Measurements from ENCODE around the gene TAS2R13.

Gene TAS2R13, protein sequence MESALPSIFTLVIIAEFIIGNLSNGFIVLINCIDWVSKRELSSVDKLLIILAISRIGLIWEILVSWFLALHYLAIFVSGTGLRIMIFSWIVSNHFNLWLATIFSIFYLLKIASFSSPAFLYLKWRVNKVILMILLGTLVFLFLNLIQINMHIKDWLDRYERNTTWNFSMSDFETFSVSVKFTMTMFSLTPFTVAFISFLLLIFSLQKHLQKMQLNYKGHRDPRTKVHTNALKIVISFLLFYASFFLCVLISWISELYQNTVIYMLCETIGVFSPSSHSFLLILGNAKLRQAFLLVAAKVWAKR

DNA sequence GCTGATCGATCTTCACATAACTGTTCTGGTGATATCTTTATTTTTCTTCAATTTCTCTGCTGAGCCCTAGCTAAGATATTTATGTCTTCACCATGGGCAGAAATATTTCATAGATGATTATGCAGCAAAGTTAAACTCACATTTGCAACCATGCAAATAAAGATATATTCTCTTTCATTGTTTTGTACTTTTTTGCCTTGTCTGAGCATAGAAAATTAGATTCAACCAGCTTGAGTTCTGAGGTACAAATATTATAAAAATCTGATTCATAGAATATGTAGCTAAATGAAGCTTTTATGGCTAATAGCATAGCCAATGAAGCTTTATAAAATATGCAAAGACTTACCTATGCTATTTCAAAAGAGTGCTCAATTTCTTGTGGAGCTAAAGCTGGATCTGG is at the start of gene TAS2R13:
TAS2R13 (minus strand) TSS at position 101 of the 400 bp plus-strand sequence. CDS start 264 bp downstream, outside the sequence.
- no peak for DNase-seq (ENCODE audit: low read depth in 1 of 2, low spot score in 1 of 2)

DNA sequence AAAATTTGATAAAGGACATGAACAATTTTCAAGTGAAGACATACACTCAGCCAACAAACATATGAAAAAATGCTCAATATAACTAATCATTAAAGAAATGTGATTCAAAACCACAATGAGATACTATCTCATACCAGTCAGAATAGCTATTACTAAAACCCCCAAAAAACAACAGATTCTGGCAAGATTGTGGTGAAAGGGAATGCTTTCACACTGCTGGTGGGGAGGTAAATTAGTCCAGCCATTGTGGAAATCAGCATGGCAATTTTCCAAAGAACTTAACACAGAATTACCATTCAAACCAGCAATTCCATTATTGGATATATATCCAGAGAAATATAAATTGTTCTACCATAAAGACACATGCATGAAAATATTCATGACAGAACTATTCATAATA is 48.4 kb upstream of the TAS2R13 start:
- no peak for DNase-seq (ENCODE audit: low read depth in 1 of 2, low spot score in 1 of 2)

DNA sequence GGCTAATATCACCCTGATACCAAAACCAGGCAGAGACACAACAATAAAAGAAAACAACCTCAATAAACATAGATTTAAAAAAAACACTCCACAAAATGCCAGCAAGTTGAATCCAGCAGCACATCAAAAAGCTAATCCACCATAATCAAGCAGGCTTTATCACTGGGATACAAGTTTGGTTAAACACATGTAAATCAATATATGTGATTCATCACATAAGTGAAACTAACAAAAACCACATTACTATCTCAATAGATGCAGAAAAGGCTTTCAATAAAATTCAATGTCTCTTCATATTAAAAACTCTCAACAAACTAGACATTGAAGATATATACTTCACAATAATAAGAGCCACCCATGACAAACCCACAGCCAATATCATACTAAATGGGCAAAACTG is 46.7 kb upstream of the TAS2R13 start:
- no peak for DNase-seq (ENCODE audit: low read depth in 1 of 2, low spot score in 1 of 2)

DNA sequence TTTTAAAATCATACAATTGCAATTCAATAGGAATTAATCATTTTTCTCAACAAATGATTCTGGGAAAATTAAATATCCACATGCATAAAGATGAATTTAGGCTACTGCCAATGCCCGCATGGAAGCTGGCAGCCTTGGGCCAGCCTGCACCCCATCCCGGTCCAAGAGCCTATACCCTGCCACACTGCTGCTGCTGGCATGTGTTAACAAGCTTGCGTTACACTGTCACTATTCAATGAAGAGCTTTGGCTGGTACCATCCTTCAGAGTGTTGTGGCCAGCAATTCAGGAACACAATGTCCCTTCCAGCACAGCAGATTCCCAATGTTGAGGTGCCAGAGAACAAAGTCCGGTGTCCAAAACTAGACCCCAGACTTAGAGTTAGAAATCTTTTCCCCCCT is 43.3 kb upstream of the TAS2R13 start:
- DNase-seq (ENCODE audit: low read depth in 1 of 2, low spot score in 1 of 2), result no peak

DNA sequence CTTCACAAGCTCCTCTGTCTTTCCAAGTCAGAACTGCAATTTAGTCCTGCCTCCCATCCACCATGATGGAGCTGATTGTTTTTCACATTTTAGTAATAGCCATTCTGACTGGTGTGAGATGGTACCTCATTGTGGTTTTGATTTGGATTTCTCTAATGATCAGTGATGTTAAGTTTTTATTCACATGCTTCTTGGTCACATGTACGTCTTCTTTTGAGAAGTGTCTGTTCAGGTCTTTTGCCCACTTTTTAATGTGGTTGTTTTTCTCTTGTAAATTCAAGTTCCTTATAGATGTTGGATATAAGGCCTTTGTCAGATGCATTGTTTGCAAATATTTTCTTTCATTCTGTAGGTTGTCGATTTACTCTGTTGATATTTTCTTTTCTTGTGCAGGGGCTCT is 33.8 kb upstream of the TAS2R13 start:
- no peak for DNase-seq (ENCODE audit: low read depth in 1 of 2, low spot score in 1 of 2)

DNA sequence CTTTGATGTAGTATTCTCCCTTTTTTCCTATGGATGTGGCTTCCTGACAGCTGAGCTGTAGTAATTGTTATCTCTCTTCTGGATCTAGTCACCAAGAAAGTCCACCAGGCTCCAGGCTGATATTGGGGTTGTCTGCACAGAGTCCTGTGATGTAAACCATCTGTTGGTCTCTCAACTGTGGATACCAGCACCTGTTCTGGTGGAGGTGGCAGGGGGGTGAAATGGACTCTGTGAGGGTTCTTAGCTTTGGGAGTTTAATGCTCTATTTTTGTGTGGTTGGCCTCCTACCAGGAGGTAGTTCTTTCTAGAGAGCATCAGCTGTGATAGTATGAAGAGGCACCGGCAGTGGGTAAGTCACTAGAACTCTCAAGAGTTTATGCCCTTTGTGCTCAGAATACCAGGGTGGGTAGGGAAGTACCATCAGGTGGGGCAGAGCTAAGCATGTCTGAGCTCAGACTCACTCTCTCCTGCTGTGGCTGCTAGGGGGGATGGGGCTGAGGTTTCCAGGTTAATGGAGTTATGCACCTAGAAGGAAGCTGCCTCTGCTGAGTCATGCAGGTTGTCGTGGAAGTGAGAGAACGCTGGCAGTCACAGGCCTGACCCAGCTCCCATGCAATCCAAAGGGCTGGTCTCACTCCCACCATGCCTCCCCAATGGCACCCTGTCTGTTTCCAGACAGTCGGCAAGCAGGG is 32.7 kb upstream of the TAS2R13 start:
- DNase-seq (ENCODE audit: low read depth in 1 of 2, low spot score in 1 of 2), result no peak

DNA sequence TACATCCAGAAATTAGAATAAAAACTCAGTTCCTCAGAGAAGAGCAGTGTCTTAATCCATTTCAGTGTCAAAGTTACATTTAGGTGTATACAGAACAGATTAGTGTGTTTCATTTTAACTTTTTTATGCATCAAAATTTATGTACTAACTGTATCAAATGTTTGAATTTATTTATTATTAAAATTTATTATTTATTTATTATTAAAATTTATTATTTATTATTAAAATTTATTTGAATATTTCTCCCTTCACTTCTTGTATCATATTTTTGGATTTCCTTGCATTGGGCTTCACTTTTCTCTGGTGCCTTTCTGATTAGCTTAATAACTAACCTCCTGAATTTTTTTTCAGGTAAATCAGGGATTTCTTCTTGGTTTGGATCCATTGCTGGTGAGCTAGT is 32.0 kb upstream of the TAS2R13 start:
- DNase-seq (ENCODE audit: low read depth in 1 of 2, low spot score in 1 of 2), result no peak

DNA sequence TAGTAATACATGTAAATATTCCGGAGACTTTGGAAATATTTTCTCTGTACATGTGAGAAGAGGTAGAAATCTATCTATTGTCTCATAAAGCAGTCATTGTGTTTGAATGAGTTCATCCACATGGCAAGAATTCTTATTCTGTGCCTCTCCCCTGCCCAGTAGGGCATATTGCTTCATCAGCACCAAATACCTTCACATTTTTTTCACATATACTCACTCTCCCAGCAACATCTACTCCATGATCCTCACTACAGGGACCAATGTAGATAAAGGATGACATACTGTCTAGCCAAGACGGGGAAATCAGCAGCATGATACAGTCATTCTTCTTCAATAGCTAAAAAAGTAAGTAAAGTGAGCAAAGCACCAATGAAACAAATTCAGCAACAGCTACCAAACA is 31.0 kb upstream of the TAS2R13 start:
- no peak for DNase-seq (ENCODE audit: low read depth in 1 of 2, low spot score in 1 of 2)

DNA sequence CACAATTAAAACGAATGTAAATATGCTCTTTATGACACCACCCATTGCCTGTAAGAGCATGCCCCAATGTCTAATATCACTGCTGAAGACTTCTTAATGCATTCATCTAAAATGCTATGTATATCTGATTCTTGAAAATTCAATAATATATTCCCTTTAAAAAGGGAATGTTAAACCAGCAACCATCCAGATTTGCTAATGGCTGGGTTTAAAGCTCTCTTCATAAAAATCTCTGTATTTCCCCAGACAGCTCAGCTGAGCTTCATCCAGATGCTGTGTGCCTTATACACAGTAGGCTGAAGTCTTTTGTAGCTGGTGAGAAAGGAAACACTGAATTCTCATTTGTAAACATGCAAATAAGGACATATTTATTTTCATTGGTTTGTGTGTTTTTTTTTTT is 29.8 kb upstream of the TAS2R13 start, which contains the start of gene TAS2R14:
TAS2R14 (minus strand) TSS at position 101 of the 400 bp plus-strand sequence; CDS start at position 45, 56 bp downstream.
- DNase-seq (ENCODE audit: low read depth in 1 of 2, low spot score in 1 of 2), result no peak

DNA sequence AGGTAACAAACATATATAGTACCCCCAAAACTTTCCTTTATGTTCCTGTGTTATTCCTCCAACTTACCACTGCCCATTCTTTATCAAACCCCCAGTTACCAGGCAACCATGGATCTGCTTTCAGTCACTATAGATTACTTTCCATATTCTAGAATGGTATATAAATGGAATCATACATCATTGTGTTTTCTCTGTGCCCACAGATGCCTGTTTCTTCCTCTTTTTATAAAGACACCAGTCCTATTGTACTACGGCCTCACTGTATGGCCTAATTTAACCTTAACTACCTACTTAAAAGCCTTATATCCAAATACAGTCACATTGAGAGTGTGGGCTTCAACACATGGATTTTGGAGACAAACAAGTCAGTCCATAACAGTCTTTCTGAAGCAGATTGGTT is 27.1 kb upstream of the TAS2R13 start:
- no peak for DNase-seq (ENCODE audit: low read depth in 1 of 2, low spot score in 1 of 2)

DNA sequence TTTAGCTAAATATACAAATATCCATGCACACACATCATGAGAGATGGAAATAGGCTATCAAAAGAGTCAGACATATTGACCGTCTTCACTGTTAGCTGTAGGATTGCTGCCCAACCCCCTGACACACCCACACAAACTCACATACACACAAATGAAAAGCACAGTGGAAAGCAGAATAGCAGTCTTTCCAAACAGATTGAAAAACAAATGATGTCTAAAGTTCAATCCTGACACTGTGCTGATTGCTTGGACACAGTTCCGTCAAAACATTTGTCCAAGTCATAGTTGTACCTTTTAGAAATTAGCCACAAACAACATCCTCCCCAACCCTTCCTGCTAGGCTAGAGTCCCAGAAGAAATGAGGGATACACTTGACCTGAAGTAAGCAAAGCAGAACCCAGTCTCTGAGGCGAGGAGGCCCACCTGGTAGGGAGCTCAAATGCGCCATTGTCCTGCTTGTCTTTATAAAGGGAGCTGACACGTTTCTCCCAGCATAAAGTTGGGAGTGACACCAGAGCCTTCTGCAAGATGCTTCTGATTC is 19.5 kb upstream of the TAS2R13 start, which contains the start of gene PRH2:
PRH2 (plus strand) TSS at position 491 of the 541 bp plus-strand sequence; CDS start at position 529, 38 bp downstream.
- DNase-seq (ENCODE audit: low read depth in 1 of 2, low spot score in 1 of 2), result no peak

DNA sequence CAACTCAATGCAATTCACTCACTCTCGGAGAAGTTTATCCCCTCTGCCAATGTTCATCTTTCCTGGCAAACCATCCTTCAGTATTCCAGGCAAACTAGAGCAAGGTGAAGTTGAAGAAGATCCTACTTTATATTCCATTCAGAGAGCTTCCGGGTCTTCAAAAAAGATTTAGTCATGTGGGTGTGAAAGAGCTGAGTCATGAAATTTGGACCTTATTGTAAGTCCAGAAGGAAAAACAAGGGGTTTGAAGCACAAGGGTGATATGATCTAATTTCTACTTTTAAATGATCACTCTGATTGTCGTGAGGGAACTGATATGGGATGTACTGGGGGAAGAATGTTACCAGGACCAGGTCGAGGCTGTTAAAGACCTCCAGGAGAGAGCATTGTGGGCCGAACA is 16.9 kb upstream of the TAS2R13 start:
- DNase-seq (ENCODE audit: low read depth in 1 of 2, low spot score in 1 of 2), result no peak

DNA sequence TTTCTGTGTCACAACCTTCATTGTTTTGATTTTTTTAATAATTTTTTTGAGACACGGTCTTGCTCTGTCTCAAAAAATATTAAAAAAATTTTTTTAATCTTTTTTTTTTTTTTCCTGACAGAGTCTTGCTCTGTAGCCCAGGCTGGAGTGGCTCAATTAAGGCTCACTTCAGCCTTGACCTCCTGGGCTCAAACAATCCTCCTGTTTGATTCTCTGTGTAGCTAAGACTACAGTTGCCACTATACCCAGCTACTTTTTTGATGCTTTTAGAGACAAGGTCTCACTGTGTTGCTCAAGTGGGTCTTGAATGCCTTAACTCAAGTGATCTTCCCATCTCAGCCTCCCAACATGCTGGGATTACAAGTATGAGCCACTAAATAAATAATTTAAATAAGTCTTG is 10.4 kb upstream of the TAS2R13 start:
- DNase-seq (ENCODE audit: low read depth in 1 of 2, low spot score in 1 of 2), result no peak

DNA sequence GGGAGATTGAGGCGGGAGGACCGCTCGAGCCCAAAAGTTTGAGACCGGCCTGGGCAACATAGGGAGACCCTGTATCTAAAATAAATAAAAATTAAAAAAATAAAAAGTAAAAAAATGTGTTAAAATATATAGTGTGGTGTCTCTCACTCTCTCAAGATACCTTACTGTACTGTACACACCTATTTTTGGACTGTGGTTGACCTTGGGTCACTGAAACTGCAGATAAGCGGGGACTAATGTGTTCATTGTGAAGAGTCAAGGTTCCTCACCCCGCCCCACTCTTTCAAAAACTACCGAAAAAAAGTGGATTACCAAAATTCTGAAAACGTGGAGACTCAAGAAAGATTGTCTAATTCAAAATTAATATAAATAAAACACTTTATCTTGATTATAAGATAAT is 1.0 kb upstream of the TAS2R13 start:
- no peak for DNase-seq (ENCODE audit: low read depth in 1 of 2, low spot score in 1 of 2)

DNA sequence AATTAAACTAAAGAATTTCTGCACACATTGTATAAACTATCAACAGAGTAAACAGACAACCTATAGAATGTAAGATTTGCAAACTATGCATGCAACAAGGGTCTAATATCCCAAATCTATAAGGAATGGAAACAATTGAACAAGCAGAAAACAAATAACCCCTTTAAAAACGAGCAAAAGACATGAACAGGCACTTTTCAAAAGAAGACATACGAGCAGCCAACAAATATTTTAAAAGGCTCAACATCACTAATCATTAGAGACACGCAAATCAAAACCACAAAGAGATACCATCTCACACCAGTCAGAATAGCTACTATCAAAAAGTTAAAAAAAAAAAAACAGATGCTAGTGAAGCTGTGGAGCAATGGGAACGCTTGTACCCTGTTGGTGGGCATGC is 4.7 kb downstream of the TAS2R13 start:
- no peak for DNase-seq (ENCODE audit: low read depth in 1 of 2, low spot score in 1 of 2)

DNA sequence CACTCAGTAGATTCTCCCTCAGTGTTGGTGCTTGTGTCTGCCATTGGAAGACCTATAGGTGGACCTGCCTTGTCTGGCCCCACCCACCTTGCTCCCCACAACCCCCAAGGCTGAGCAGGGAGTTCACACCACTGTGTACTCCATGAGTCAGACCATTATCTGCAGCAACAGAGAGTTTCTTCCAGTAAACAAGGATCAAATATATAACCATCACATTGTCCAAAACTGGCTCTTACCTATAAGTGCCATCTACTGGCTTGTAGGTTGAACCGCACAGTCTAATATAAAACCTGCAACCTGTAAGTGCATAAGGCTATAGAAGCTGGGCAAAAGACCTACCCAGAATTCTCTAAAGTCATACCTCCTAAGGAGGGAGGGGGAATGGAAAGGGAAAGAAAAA is 7.9 kb downstream of the TAS2R13 start:
- no peak for DNase-seq (ENCODE audit: low read depth in 1 of 2, low spot score in 1 of 2)

DNA sequence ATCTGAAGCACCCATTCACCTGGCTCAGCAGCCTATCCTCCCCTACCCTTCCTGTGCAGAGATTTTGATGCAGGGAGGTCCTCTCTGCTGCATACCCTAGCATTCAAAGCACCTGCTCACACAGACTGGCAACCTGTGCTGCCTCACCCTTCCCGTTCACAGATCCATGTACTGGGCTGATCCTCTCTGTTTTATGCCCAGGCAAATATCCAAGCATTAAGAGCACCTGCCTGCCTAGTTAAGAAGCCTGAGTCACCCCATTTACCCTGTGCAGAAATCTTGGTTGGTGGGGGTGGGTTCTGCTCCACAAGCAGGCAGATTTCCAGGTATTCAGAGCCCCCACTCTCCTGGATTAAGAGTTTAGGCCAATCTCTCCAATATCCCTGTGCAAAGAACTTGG is 8.4 kb downstream of the TAS2R13 start:
- no peak for DNase-seq (ENCODE audit: low read depth in 1 of 2, low spot score in 1 of 2)

DNA sequence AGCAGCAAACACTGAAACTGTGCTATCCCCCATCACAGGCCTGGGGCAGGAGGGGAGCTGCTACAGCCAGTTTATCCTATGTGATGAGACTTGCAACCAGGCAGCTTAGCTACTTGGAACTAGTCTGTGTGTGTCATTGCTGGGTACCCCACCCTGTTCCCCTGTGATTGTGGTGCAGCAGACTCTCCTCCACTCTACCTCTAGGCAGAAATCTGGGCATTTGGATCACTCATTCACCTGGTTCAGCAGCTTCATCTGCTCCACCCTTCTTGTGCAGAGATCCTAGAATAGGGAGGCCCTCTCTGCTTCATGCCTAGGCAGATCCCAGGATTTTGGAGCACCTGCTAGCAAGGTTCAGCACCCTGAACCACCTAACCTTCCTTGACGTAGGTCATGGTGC is 8.8 kb downstream of the TAS2R13 start:
- no peak for DNase-seq (ENCODE audit: low read depth in 1 of 2, low spot score in 1 of 2)

DNA sequence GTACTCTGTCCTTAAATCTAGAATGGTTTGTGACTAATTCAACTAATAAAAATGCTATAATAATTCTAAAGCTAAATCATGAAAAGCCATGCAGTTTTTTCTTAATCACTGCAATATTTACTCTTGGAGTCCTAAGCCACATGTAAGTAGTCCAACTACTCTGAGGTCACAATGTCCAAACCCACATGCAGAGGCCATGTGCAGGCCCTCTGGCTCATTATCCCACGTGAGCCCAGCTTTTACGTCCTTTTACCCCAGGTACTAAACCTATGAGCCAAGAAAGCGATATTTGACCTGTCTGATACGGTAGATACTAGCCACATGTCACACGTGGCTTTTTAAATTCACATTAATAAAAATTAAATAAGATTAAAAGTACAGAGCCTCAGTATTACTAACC is 12.5 kb downstream of the TAS2R13 start:
- DNase-seq (ENCODE audit: low read depth in 1 of 2, low spot score in 1 of 2), result no peak

DNA sequence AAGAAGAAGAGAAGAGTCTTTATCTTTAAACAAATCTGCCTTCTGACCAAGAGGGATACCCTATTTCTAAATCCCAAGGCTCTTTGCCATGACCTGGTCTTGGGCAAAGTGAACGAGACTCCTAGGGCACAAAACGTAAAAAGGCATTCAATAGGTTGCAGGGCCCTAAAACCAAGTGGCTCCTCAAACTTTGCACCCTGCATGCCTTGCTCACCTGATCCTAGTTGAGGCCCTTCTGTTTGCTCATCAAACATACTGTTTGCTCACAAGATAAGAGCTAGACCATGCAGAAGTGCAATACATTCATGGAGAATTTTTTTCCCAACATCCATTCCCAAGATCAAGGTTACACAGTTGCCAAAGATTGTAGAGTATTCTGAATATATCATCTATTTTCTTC is 17.4 kb downstream of the TAS2R13 start:
- no peak for DNase-seq (ENCODE audit: low read depth in 1 of 2, low spot score in 1 of 2)

DNA sequence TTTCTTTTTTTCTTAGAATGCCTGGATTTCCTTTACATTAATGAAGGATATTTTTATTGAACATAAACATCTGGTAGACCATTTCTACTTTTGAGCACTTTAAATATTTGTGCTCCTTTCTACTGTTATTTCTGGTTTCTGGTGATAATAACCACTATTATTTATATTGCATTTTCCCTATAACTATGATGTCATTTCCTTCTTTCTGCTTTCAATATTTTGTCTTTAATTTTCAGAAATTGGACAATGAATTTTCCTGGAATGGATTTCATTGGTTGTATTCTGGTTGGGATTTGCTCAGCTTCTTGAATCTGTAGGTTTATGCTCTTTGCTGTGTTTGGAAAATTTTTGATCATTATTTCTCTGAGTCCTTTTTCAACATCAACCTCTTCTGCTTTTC is 20.1 kb downstream of the TAS2R13 start:
- no peak for DNase-seq (ENCODE audit: low read depth in 1 of 2, low spot score in 1 of 2)

DNA sequence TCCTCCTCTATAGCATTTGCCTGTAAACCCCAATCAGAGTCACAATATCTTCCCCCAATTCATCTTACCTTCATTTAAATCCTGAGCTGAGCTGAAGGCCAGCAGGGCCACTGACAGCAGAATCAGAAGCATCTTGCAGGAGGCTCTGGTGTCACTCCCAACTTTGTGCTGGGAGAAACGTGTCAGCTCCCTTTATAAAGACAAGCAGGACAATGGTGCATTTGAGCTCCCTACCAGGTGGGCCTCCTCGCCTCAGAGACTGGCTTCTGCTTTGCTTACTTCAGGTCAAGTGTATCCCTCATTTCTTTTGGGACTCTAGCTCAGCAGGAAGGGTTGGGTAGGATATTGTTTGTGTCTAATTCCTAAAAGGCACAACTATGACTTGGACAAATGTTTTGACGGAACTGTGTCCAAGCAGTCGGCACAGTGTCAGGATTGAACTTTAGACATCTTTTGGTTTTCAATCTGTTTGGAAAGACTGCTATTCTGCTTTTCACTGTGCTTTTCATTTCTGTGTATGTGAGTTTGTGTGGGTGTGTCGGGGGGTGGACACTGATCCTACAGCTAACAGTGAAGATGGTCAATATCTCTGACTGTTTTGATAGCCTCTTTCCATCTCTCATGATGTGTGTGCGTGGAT is 25.2 kb downstream of the TAS2R13 start, which contains the start of gene PRH1:
PRH1 (minus strand) TSS at position 170 of the 640 bp plus-strand sequence; CDS start at position 132, 38 bp downstream.
- no peak for DNase-seq (ENCODE audit: low read depth in 1 of 2, low spot score in 1 of 2)

Data from activated T-helper 1 cell treated with anti-CD3 and anti-CD28 coated beads, Interleukin-2, amount 50 U/mL, for 16 hours (primary cell).